GM12875 (cell line): ENCODE data around the gene FOXO3.

Experiments used
- H3K4me3 ChIP-seq: one replicate; pipeline ENCODE4 v1.5.1; 2011; ENCODE audit warnings: low read depth, low read length, control low read depth
- TF ChIP-seq, protein P1 (sequence below): IDR thresholded peaks from 2 replicates; pipeline ENCODE4 v1.5.1; 2011; ENCODE audit warnings: low read depth, mild to moderate bottlenecking, control low read depth, inconsistent platforms, low read length, moderate library complexity, borderline replicate concordance; ENCODE audit not compliant: insufficient read depth

Gene FOXO3

GRCh38 chr6:108635505-108636226 is 74.9 kb downstream of the FOXO3 start:
- TF ChIP-seq, protein P1, sequence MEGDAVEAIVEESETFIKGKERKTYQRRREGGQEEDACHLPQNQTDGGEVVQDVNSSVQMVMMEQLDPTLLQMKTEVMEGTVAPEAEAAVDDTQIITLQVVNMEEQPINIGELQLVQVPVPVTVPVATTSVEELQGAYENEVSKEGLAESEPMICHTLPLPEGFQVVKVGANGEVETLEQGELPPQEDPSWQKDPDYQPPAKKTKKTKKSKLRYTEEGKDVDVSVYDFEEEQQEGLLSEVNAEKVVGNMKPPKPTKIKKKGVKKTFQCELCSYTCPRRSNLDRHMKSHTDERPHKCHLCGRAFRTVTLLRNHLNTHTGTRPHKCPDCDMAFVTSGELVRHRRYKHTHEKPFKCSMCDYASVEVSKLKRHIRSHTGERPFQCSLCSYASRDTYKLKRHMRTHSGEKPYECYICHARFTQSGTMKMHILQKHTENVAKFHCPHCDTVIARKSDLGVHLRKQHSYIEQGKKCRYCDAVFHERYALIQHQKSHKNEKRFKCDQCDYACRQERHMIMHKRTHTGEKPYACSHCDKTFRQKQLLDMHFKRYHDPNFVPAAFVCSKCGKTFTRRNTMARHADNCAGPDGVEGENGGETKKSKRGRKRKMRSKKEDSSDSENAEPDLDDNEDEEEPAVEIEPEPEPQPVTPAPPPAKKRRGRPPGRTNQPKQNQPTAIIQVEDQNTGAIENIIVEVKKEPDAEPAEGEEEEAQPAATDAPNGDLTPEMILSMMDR: no peak
- H3K4me3 ChIP-seq: no peak overlapping the region

GRCh38 chr6:108637963-108638362 is 77.2 kb downstream of the FOXO3 start:
- no peak overlapping the region for H3K4me3 ChIP-seq
- TF ChIP-seq, protein P1: no peak

GRCh38 chr6:108638993-108639392 is 78.3 kb downstream of the FOXO3 start:
- H3K4me3 ChIP-seq: no peak overlapping the region
- TF ChIP-seq, protein P1: no peak

GRCh38 chr6:108640104-108640503 is 79.4 kb downstream of the FOXO3 start:
- TF ChIP-seq, protein P1: no peak
- H3K4me3 ChIP-seq: no peak overlapping the region

GRCh38 chr6:108643184-108643583 is 82.5 kb downstream of the FOXO3 start:
- H3K4me3 ChIP-seq: no peak overlapping the region

DNA sequence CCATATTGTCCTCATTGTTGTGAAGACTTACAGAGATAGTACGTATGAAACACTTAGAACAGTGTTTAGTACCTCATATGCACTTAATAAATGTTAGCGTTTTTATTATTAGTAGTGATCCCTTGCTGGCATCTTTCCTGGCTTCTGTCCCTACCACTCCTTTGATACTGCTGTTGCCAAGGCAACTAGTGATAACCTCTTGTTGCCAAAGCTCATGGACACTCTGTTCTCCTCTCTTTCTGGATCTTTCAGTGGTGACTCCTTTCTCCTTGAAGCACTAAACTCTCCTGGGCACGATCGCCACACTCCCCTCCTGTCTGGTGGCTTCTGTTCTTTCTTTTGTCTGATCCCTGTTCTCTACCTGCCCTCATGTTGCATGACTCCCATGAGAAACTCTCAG is 83.5 kb downstream of the FOXO3 start:
- no peak overlapping the region for H3K4me3 ChIP-seq
- TF ChIP-seq, protein P1: no peak

More at GRCh38 chr6:108643184-108643583, 82.5 kb downstream of the FOXO3 start:
- TF ChIP-seq, protein P1: no peak

- TF ChIP-seq, protein P1: no peak
- H3K4me3 ChIP-seq: no peak overlapping the region
Observed at GRCh38 chr6:108648191-108648590, 87.5 kb downstream of the FOXO3 start.
